Natural killer cell treated with Interleukin-12 subunit alpha and Interleukin-12 subunit beta and Interleukin-15 and Interleukin-18, amount 100 ng/mL, for 72 hours (primary cell): ENCODE results near the gene PAX9. TPM values are rescaled to one million over a fixed set of nuclear protein-coding genes. Genes with fewer than 3 reads are reported as not detected.

Experiments used
- ATAC-seq, 2 donors: fragments of 150-1000 bp; cut with Tn5 transposase in 1 of 2; sonication (Bioruptor Pico), chemical (Tn5 transposase) in 1 of 2; 2 replicates each; pipeline ENCODE4 v1.10.0; 2021
- DNase-seq: peaks from one replicate; pipeline ENCODE4 v3.0.0; 2022; ENCODE audit warnings: low spot score
- H3K27ac Mint-ChIP-seq, 2 donors: 1 replicate in 1 of 2; 2 replicates in 1 of 2; pipeline ENCODE4 v1.8.0; 2022; ENCODE audit warnings: mixed read lengths in 2 of 2, mild to moderate bottlenecking in 1 of 2, moderate library complexity in 1 of 2
- H3K27me3 Mint-ChIP-seq, 2 donors: 1 replicate in 1 of 2; 2 replicates in 1 of 2; pipeline ENCODE4 v1.8.0; 2022; ENCODE audit warnings: mixed read lengths in 2 of 2
- H3K36me3 Mint-ChIP-seq: one replicate; pipeline ENCODE4 v1.8.0; 2022; ENCODE audit warnings: mixed read lengths
- H3K4me1 Mint-ChIP-seq, 2 donors: 1 replicate in 1 of 2; 2 replicates in 1 of 2; pipeline ENCODE4 v1.8.0; 2022; ENCODE audit warnings: low read depth in 2 of 2, mixed read lengths in 2 of 2, mild to moderate bottlenecking in 1 of 2
- H3K4me3 Mint-ChIP-seq: one replicate; pipeline ENCODE4 v1.8.0; 2022; ENCODE audit warnings: mixed read lengths
- H3K9me3 Mint-ChIP-seq: 2 replicates; pipeline ENCODE4 v1.8.0; 2022; ENCODE audit warnings: mixed read lengths
- total RNA-seq, 2 donors: library from RNA; stranded (reverse); gene quantifications; one replicate each; pipeline ENCODE4 v1.2.3, GENCODE V29; 2022

Gene PAX9
- total RNA-seq, 2 donors from 2014 or later, result not detected

DNA sequence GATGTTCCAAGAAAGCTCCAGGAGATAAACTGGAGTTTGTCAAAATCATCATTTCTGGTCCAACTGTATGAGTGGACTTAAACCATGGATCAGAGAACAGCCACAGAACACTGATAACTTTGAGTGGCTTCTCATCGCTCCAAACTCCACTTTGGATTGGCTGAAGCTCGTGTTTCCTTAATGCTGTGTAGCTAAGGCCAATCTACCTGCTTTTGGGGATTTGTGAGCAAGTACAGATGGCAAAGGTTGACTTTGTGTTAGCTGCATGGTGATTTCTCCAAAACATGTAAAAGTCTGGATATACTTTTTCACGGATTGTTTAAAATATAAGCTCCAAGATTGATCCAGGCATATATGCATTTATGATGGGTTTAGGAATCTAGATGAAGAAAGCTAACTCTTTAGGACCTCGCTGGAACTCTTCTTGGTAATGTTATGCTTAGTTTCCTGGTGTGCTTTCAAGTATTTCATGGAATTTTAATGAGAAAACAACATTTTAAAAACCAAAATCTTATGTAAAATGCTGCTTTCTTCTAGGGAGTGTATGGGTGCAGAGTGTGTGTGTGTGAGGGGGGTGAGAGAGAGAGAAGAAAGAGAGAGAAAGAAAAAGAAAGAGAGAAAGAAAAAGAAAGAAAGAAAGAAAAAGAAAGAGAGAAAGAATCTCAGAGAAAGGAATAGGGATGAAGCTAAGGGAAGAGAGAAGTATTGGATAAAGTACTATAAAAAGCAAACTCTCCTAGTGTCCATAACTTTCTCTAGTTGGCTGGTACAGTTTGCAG lies 11.6 kb upstream of the PAX9 start:
- Mint-ChIP-seq H3K36me3 (peaks cover 4% of the 10 kb centered on the region), H3K27me3 (peaks cover 34 to 59% of the 10 kb centered on the region in 2 donors), H3K4me3 (no peak overlapping the region), H3K4me1 (no peaks in the 10 kb centered on the region), H3K9me3 (no peaks in the 10 kb centered on the region), H3K27ac (no peak overlapping the region)
- no peak for DNase-seq
- no peak for ATAC-seq

GRCh38 chr14:36652542-36653201 lies 9.0 kb upstream of the PAX9 start:
- Mint-ChIP-seq H3K4me3 (no peak overlapping the region), H3K9me3 (no peaks in the 10 kb centered on the region), H3K4me1 (no peaks in the 10 kb centered on the region), H3K27ac (no peak overlapping the region), H3K27me3 (peaks cover 34 to 65% of the 10 kb centered on the region in 2 donors), H3K36me3 (peaks cover 10% of the 10 kb centered on the region)
- DNase-seq, result no peak
- ATAC-seq, result no peak

GRCh38 chr14:36653413-36653812 lies 8.2 kb upstream of the PAX9 start:
- Mint-ChIP-seq H3K27ac (no peak overlapping the region), H3K4me3 (no peak overlapping the region), H3K9me3 (no peaks in the 10 kb centered on the region), H3K4me1 (no peaks in the 10 kb centered on the region), H3K36me3 (peaks cover 7% of the 10 kb centered on the region), H3K27me3 (peaks cover 35 to 61% of the 10 kb centered on the region in 2 donors)
- ATAC-seq (no peak), DNase-seq (no peak)

- H3K36me3 Mint-ChIP-seq, result peaks cover 6% of the 10 kb centered on the region
- ATAC-seq (no peak), DNase-seq (no peak)
- no peaks in the 10 kb centered on the region for H3K9me3 Mint-ChIP-seq
- H3K4me1 Mint-ChIP-seq, result peaks cover 0 to under 1% of the 10 kb centered on the region in 2 donors
- no peak overlapping the region for H3K4me3 Mint-ChIP-seq
- H3K27ac Mint-ChIP-seq, result no peak overlapping the region
- peaks cover 36 to 58% of the 10 kb centered on the region in 2 donors for H3K27me3 Mint-ChIP-seq
Measured at GRCh38 chr14:36653962-36654793, 7.5 kb upstream of the PAX9 start.

GRCh38 chr14:36654794-36655381 lies 6.8 kb upstream of the PAX9 start:
- Mint-ChIP-seq H3K27me3 (peaks cover 41 to 63% of the 10 kb centered on the region in 2 donors), H3K9me3 (no peaks in the 10 kb centered on the region), H3K4me1 (peaks cover 0 to 2% of the 10 kb centered on the region in 2 donors), H3K27ac (no peak overlapping the region), H3K4me3 (no peak overlapping the region), H3K36me3 (peaks cover 6% of the 10 kb centered on the region)
- ATAC-seq (no peak), DNase-seq (no peak)

GRCh38 chr14:36655571-36655962 lies 6.1 kb upstream of the PAX9 start:
- DNase-seq (no peak), ATAC-seq (no peak)
- Mint-ChIP-seq H3K4me1 (peaks cover 0 to 2% of the 10 kb centered on the region in 2 donors), H3K27ac (no peak overlapping the region), H3K4me3 (no peak overlapping the region), H3K36me3 (peaks cover 11% of the 10 kb centered on the region), H3K9me3 (no peaks in the 10 kb centered on the region), H3K27me3 (peaks cover 44 to 63% of the 10 kb centered on the region in 2 donors)

DNA sequence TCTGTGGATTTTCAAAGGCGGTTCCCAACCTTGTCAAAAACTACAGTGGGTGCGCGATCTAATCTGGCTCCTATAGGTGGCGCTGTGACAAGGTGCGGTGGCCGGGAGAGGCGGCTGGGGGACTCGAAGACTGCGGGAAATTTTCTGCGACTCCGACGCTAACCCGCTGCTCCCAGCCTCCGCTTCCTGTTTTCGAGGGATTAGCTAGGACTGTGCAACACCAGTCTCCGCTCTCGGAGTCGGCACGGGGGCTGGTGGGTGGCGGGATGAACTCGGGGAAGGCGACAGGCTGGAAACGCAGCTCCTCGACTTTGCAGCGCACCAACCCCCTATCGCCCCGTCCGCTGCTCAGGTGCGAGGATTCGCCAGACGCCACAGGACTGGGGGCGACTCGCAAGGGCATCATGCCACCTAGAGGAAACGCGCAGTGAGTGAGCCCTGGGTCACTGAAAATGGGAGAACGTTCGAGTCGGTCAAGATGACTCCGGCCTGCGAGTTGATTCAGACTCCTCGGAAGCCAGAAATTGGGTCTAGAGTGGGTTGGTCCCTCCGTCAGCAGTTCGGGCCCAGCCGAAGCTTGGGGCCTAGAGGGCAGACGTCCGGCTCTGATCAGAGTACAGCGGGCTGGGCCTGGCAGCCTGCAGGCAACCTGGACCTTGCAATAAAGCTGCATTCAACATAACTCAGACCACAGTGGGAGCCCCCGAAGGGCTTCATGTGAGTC lies 5.5 kb upstream of the PAX9 start:
- Mint-ChIP-seq H3K36me3 (peaks cover 14% of the 10 kb centered on the region), H3K27ac (no peak overlapping the region), H3K9me3 (no peaks in the 10 kb centered on the region), H3K27me3 (peaks cover 47 to 68% of the 10 kb centered on the region in 2 donors), H3K4me3 (no peak overlapping the region), H3K4me1 (peaks cover 0 to 2% of the 10 kb centered on the region in 2 donors)
- DNase-seq, result no peak
- ATAC-seq, result no peak

DNA sequence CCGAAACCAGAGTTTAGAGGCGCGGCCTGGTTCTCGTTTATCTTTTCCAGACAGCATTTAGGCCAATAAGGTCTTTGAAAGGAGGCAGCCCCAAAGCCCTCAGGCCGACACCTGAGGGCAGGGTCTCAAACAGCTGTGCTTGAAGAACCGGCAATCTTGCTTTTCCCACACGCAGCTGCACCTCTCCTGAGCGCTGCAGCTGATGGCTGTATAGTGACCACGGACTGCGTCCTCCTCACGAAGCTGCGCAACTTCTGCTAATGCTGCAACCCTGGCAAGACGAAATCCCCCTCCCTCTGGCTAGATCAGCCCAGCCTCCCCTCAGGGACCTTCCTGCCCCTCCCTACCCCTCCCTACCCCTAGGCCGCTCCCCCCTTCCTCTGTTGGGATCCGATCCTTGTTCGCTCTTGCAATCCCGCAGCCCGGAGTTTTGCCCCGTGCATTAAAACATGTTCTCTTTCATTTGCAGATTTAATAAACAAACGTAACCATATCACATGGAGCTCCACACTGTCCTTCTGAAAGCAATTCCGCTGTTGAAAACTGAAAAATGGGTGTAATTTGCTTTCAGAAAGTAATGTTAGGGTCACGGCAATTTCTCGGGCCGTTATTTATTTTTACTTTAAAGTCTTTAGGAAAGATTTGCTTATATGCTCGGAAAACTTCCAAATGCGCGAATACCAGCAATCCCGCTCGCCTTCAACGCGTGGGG lies 4.8 kb upstream of the PAX9 start:
- Mint-ChIP-seq H3K4me3 (no peak overlapping the region), H3K9me3 (no peaks in the 10 kb centered on the region), H3K27ac (no peak overlapping the region), H3K27me3 (peaks cover 52 to 75% of the 10 kb centered on the region in 2 donors), H3K36me3 (peaks cover 14% of the 10 kb centered on the region), H3K4me1 (peaks cover 0 to 5% of the 10 kb centered on the region in 2 donors)
- ATAC-seq (no peak), DNase-seq (no peak)

GRCh38 chr14:36657399-36658122 lies 4.1 kb upstream of the PAX9 start:
- no peak overlapping the region for H3K4me3 Mint-ChIP-seq

DNA sequence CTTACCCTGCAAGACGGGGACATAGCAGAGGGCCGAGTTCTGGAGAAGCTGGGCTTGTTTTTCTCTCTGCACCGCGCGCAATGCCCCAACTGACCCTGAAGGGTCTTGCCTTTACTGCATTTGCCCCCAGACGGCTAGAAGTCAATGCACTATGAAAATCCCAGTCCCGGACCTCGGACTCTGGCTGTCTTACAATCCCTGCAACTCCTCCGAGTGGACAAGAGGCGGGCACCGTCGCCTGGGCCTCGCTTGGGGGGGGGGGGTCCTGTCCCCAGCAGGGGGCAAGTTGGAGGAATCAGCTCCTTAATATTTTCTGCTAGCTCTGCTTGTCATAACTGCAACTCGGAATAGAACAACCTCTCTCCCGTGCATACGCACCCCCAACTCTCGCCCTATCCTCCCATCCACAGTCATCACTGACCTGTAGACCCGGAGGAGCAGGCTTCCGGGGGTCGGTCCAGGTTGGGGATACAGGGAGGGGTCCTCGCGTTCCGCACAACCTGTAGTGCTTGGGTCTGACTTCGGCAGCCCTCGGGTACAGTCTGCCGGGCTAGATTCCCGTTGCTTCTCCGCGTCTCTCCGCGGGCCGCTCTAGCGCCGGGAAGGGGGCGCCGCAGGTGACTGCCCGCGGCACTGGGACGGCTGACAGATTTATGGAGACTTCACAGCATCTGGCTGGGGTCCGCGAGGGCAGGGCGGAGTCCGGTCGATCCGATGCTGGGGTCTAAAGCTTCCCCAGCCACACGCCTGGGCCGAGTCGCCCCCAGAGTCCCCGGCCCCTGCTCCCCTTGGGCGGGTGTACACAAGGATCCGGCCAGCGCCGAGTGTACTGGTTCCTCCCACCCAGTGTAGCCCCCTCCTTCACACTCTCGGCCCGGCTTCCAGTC lies 3.3 kb upstream of the PAX9 start:
- Mint-ChIP-seq H3K4me3 (no peak overlapping the region), H3K36me3 (peaks cover 19% of the 10 kb centered on the region), H3K27ac (no peak overlapping the region), H3K4me1 (peaks cover 0 to 12% of the 10 kb centered on the region in 2 donors), H3K27me3 (peaks cover 57 to 75% of the 10 kb centered on the region in 2 donors), H3K9me3 (no peaks in the 10 kb centered on the region)
- DNase-seq (no peak), ATAC-seq (no peak)

More at GRCh38 chr14:36657399-36658122, 4.1 kb upstream of the PAX9 start:
- H3K9me3 Mint-ChIP-seq, result no peaks in the 10 kb centered on the region
- H3K36me3 Mint-ChIP-seq, result peaks cover 19% of the 10 kb centered on the region
- peaks cover 57 to 81% of the 10 kb centered on the region in 2 donors for H3K27me3 Mint-ChIP-seq
- DNase-seq, result no peak
- no peak overlapping the region for H3K27ac Mint-ChIP-seq
- peaks cover 0 to 10% of the 10 kb centered on the region in 2 donors for H3K4me1 Mint-ChIP-seq
- ATAC-seq, result no peak

DNA sequence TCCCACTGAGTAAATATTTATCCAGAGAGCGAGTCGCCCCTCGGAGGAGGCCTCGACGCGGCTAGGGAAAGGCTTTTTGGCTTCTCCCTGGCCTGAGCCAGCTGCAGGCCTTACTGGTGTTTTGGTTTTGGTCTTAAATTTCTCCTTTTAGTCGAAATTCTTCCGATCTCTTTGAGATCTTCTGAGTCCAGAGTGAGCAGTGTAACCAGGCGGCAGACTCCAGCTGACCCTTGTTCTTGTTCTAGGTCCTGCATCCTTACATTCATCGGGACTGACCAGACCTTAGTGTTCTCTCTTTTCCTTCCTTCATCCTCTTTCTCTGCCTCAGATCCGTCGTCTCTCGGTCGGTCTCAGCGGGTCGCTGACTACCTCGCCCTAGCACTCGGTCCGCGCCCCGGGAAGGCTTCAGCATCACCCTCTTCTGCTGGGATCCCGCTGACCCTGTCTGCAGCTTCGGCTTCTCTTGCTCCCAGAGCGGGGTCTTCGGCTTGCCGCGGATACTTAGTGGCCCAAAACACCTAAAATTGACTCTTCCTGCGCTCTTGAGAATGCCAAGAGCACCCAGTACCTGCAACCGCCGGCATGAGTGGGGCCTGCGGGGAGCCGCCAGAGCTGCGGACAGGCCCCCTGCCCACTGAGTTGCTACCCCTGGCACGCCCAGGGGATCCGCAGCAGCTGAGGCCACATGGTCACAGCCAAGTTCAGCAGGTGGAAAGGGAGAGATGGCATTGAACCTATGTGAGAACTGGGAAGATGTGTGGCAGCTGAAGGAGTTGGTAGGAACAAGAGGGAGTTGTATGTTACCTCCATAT lies 2.4 kb upstream of the PAX9 start:
- H3K9me3 Mint-ChIP-seq, result no peaks in the 10 kb centered on the region
- ATAC-seq (no peak), DNase-seq (no peak)
- H3K27ac Mint-ChIP-seq, result no peak overlapping the region
- H3K27me3 Mint-ChIP-seq, result peaks cover 58 to 75% of the 10 kb centered on the region in 2 donors
- H3K4me3 Mint-ChIP-seq, result no peak overlapping the region
- H3K4me1 Mint-ChIP-seq, result peaks cover 0 to 14% of the 10 kb centered on the region in 2 donors
- H3K36me3 Mint-ChIP-seq, result peaks cover 23% of the 10 kb centered on the region
